LHCN-M2 (cell line): ENCODE results near the gene ELP2. TPM values are rescaled to one million over a fixed set of nuclear protein-coding genes. Genes with fewer than 3 reads are reported as not detected.
"Not testable (repeated sequence)": the region's sequence is repeated elsewhere in the genome, so short reads cannot be mapped to it uniquely, and the experiment has no call there.

Experiments
- DNase-seq: peaks from one replicate; pipeline ENCODE4 v3.0.0-alpha.2; 2012; ENCODE audit warnings: low read depth
- total RNA-seq: library from RNA; depleted of rRNA; stranded (reverse); fragments of >200 nt; gene quantifications from 2 replicates; pipeline ENCODE4 v1.2.3, GENCODE V29; 2014

Gene ELP2
- total RNA-seq, 1 experiment from 2014 or later, result 48.2 TPM

GRCh38 chr18:36157441-36157840 lies 27.7 kb downstream of the ELP2 start:
- DNase-seq, result no peak

DNA sequence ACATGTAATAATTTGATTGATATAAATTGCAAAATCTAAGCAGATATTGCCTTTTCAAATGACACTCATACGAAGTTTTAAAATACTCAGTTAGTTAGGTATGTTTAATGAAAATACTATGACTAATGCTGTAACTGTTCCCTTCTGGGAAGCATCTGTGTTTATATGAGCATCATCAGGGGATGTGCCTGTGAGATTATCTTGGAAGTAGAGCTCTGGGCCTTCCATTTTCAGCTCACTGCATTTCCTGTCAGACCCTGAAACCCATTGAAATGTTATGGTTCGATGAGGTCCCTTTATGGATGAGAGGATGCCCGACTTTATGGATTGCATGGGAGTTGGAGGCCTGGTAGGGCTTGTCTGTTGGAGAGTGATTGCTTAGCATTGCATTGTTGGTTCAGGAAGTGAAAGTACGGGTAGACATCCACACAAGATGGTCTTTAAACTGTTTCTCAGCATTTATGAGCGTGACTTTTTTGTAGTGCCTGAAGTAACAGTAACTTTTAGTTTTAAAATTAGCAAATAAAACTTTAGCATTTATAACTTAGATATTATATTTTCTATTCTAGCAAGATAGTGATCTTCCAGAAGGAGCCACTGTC lies 28.7 kb downstream of the ELP2 start:
- peak; percentile 78 for DNase-seq

DNA sequence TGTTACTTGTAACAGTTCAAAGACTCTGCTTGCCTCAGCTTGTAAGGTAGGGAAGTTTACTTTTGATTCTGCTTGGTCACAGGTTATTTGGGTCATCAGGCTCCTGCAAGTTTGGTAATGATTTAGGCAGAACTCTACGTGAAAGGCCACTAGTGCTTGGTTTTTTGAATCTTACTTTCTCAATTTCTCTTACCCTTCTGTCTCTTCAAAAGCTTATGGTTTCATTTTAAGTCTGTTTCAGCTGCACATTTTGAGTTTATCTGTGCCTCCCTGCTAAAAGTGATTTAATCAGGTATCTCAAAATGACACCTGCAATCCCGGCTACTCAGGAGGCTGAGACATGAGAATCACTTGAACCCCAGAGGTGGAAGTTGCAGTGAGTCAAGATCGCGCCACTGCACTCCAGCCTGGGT lies 31.3 kb downstream of the ELP2 start:
- no peak for DNase-seq

- DNase-seq, result no peak
These were observed 33.3 kb downstream of the ELP2 start for GRCh38 chr18:36162981-36163380.

GRCh38 chr18:36167692-36168218 lies 38.1 kb downstream of the ELP2 start:
- no peak for DNase-seq

- not testable (repeated sequence) for DNase-seq
These were observed 38.6 kb downstream of the ELP2 start for GRCh38 chr18:36168296-36168695.

DNA sequence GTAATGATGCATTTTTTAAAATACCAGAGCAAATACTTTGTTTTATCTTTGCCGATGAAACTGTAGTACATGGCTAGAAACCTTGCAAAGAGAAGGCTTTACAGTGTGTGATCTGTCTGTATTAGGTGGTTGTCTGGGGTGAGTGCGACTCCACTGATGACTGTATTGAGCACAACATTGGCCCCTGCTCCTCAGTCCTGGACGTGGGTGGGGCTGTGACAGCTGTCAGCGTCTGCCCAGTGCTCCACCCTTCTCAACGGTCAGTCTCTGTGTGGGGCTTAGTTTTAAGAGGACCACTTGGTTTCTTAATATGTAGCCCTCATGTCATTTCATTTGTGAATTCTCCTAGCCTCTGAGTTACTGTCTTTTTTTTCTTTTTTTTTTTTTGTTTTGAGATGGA lies 40.2 kb downstream of the ELP2 start:
- peak; percentile 51 for DNase-seq

DNA sequence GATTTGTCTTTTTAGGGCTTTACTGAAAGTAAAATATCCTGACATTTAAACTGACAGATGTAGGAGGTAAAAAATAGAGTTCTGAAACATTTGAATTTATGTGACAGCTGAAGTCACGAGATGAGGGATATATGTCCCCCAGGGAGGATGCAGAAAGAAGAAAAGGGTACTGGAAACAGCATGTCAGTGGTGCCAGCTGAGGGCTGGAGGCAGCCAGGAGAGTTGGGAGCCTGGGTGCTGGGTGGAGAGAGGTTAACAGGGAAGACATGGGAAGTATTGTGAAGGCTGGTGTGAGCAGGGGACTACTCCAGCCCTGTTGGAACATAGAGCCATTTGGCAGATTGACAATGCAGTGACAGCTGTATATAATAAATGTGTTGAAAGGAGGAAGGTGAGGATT lies 45.8 kb downstream of the ELP2 start:
- DNase-seq, result no peak

GRCh38 chr18:36176177-36176584 lies 46.5 kb downstream of the ELP2 start:
- no peak for DNase-seq

GRCh38 chr18:36176711-36177110 lies 47.0 kb downstream of the ELP2 start:
- DNase-seq, result no peak

- no peak for DNase-seq
These were observed 48.2 kb downstream of the ELP2 start for GRCh38 chr18:36177913-36178312.

GRCh38 chr18:36179562-36180355 lies 50.1 kb downstream of the ELP2 start:
- no peak for DNase-seq

- DNase-seq, result no peak
These were observed 51.7 kb downstream of the ELP2 start for GRCh38 chr18:36181441-36181840.

DNA sequence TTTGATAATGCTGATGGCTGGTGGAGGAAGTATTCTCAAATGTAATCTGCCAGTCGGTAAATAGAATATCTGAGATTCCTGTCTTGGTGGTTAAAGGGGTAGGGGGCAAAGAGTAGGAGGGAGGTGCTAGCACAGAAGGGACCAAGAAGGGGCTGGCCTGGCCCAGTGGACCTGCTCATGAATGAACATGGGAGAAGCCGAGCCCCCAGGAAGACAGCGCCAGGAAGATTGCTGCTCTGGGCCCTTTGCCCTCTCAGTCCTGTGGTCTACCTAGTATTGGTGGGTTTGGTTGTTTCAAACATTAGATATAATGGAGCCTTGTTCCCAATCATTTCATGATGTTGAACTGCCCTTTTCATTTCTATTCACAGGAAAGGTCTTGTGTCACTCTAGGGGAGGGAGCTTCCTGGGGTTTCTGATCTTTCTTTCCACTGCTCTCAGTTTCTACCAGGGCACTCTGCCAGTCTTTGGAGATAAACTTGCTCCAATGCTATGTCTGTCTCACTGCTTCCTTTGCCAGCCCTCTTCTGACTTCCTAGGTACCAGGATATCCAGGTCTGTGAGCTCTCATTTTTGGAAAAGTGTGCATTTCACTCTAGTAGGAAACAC lies 52.3 kb downstream of the ELP2 start:
- DNase-seq, result no peak

DNA sequence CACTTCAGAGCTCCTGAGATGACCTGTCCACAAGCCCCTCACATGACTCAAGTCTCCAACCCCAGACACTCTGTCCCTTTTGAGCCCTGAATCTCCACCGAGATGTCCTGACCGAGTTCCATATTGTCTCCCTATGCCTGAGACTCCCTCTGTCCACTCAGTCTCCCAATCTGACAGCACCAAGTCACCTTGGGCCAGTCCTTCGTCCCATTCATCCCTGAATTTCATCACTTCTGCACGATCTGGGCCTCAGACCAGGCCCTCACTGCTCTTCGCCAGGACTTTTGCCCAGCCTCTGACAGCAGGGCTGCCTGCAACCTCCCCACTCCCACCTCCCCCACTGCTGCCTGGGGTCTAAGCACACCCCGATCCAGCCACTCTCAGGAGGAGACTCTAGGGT lies 53.3 kb downstream of the ELP2 start:
- no peak for DNase-seq

DNA sequence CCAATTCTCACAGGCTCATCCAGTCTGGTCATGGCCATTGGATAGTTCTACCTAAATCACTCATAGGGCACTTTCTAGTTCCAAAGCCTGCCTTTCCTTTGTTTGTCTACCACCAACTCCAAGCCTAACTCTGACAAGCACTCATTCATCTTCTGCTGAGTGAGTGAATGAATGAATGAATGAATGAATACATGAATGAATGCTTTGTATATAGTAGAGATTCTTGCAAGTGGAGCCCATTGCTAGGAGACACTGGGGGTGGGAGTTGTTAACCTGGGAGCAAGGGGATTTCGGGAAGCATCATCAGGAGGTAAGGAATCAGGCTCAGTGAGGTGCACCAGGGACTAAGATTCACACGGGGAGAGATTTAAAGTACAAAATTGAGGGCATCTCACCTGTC lies 54.3 kb downstream of the ELP2 start:
- no peak for DNase-seq

DNA sequence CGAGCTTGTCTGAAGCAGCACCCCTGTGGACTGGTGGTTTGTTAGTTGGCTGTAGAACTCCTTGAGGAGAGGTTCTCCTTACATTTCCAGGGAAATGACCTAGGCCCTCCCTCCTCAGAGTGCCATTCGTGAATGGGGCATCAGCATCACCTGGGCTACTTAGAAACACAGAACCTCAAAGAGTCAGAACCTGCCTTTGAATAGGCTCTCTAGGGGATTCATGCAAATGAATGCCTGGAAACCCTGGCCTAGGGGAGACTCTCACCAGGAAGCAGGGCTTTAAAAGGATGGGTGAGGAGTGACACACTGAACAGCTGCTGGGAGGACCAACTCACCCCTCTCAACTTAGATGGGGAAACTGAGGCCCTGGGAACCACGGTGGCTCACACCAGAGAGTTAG lies 55.5 kb downstream of the ELP2 start:
- no peak for DNase-seq

GRCh38 chr18:36185901-36186460 lies 56.3 kb downstream of the ELP2 start:
- no peak for DNase-seq

GRCh38 chr18:36186461-36187192 lies 56.9 kb downstream of the ELP2 start:
- DNase-seq, result peak; percentile 29

DNA sequence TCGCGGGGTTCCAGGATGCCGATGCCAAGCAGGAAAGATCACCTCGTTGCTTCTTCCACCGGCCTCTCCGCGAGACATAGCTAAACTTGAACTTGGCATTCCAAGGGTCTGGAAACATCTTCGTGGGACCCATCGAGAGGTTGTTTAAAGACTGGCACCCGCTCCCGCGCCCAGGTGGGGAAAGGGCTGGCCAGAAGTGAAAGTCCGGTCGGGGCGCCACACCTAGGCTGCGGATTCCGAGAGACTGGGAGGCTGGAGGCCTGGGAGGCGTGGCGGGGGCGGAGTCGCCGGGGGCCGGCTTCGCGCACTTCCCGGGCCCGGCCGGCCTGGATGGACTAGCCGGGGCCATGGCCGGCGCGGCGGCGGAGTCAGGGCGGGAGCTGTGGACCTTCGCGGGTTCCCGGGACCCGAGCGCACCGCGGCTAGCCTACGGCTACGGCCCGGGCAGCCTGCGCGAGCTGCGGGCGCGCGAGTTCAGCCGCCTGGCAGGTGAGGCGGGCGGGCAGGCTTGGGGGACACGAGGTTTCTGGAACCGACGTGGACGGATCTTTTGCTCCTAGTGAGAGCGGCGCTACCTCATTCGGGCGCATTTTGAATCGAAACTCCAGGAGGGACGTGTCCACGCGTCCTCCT lies 57.6 kb downstream of the ELP2 start, which contains the start of gene MOCOS:
Gene MOCOS (plus strand): TSS at position 305 of the 633 bp plus-strand sequence. CDS start 43 bp downstream, at position 348.
- DNase-seq, result peak; percentile 47
